Measurements from ENCODE around the gene ZNF593.

DNA sequence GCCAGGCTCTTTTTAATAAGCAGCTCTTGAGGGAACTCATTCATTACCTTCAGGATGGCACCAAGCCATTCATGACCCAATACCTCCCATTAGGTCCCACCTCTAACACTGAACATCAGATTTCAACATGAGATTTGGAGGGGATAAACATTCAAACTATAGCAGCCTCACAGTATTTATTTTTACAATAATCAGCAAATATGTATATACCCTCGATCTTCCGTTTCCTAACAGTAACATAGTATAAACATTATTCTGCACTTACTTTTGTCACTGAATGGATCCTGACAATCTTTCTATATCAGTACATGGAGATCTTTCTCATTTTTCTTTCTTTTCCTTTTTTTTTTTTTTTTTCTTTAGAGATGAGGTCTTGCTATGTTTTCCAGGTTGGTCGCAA is 26.1 kb downstream of the ZNF593 start:
- TF ChIP-seq, protein P1, sequence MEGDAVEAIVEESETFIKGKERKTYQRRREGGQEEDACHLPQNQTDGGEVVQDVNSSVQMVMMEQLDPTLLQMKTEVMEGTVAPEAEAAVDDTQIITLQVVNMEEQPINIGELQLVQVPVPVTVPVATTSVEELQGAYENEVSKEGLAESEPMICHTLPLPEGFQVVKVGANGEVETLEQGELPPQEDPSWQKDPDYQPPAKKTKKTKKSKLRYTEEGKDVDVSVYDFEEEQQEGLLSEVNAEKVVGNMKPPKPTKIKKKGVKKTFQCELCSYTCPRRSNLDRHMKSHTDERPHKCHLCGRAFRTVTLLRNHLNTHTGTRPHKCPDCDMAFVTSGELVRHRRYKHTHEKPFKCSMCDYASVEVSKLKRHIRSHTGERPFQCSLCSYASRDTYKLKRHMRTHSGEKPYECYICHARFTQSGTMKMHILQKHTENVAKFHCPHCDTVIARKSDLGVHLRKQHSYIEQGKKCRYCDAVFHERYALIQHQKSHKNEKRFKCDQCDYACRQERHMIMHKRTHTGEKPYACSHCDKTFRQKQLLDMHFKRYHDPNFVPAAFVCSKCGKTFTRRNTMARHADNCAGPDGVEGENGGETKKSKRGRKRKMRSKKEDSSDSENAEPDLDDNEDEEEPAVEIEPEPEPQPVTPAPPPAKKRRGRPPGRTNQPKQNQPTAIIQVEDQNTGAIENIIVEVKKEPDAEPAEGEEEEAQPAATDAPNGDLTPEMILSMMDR (conservative IDR thresholded peaks at IDR 0.05; ENCODE audit: low read depth, low read length) = no peak
- TF ChIP-seq EZH2 (IDR thresholded peaks at IDR 0.05; ENCODE audit: low read length, unreplicated experiment) = no peak

All from PC-3 (cell line).